B cell (primary cell): ENCODE measurements around the gene SIDT2. TPM values are rescaled to one million over a fixed set of nuclear protein-coding genes. Genes with fewer than 3 reads are reported as not detected.

Experiments used
- ATAC-seq: fragments of 200-7000 bp; cut with Tn5 transposase; one replicate; pipeline ENCODE4 v1.10.0; 2021; ENCODE audit warnings: low read depth, mild to moderate bottlenecking, moderate number of reproducible peaks, moderate library complexity
- CTCF ChIA-PET: fragments of 350-600 bp; sonication (Branson Sonifier 250); formaldehyde crosslinking; loops from one replicate; lab custom pipeline; 2021; ENCODE audit warnings: antibody characterized with exemption, inconsistent platforms; lab: Charles Lee
- POLR2A ChIA-PET: fragments of 350-600 bp; sonication (Branson Sonifier 250); formaldehyde crosslinking; loops from one replicate; lab custom pipeline; 2021; ENCODE audit warnings: antibody characterized with exemption; lab: Charles Lee
- DNase-seq: peaks from one replicate; pipeline ENCODE4 v3.0.0; 2013
- H2AFZ ChIP-seq: 2 replicates; pipeline ENCODE4 v1.6.1; 2012; ENCODE audit warnings: mild to moderate bottlenecking, low read depth, low read length; ENCODE audit not compliant: insufficient read depth, poor library complexity, severe bottlenecking
- H3K27ac ChIP-seq, 2 donors: 1 replicate in 1 of 2; 2 replicates in 1 of 2; pipeline ENCODE4 v1.5.1; 2012 to 2013; ENCODE audit warnings: low read length in 2 of 2, mild to moderate bottlenecking in 2 of 2, moderate library complexity in 1 of 2
- H3K27me3 ChIP-seq, 4 experiments: fragments of 200-600 bp in 1 of 4; sonication (generic) in 1 of 4; replicated peaks in 1 of 4; 1 replicate in 2 of 4; 2 replicates in 2 of 4; pipeline versions ENCODE4 v1.6.1 to v1.7.0; 2013 to 2016; ENCODE audit warnings: low read length in 3 of 4, mild to moderate bottlenecking in 2 of 4, mixed read lengths in 1 of 4, moderate library complexity in 1 of 4; ENCODE audit not compliant: insufficient read depth in 4 of 4, control insufficient read depth in 3 of 4; ENCODE audit errors: control extremely low read depth in 1 of 4
- H3K36me3 ChIP-seq, 2 experiments: replicated peaks in 1 of 2; 1 replicate in 1 of 2; 2 replicates in 1 of 2; pipeline versions ENCODE4 v1.6.1 to v1.7.1; 2013; ENCODE audit warnings: low read length in 1 of 2; ENCODE audit not compliant: insufficient read depth in 2 of 2, control insufficient read depth in 1 of 2; ENCODE audit errors: control extremely low read depth in 1 of 2, extremely low read depth in 1 of 2
- H3K4me1 ChIP-seq, 2 donors: fragments of 200-600 bp in 1 of 2; sonication (generic) in 1 of 2; 1 replicate in 1 of 2; 2 replicates in 1 of 2; pipeline versions ENCODE4 v1.5.1 to v1.6.1; 2013 to 2017; ENCODE audit warnings: low read length in 2 of 2; ENCODE audit not compliant: control insufficient read depth in 2 of 2, insufficient read depth in 2 of 2
- H3K4me2 ChIP-seq: replicated peaks from 2 replicates; pipeline ENCODE3; 2012; ENCODE audit warnings: mild to moderate bottlenecking, low read depth, low read length; ENCODE audit not compliant: poor library complexity, severe bottlenecking
- H3K4me3 ChIP-seq, 5 experiments: fragments of 200-600 bp in 1 of 5; sonication (generic) in 1 of 5; 1 replicate in 3 of 5; 2 replicates in 2 of 5; pipeline versions ENCODE4 v1.5.1 to v1.7.0; 2011 to 2016; ENCODE audit warnings: low read length in 4 of 5, mild to moderate bottlenecking in 4 of 5, low read depth in 2 of 5, control low read depth in 1 of 5, moderate library complexity in 1 of 5; ENCODE audit not compliant: insufficient read depth in 1 of 5; ENCODE audit errors: control extremely low read depth in 1 of 5, extremely low read depth in 1 of 5
- H3K79me2 ChIP-seq: fragments of 200-600 bp; sonication (generic); one replicate; pipeline ENCODE4 v1.6.0; 2016; ENCODE audit warnings: low read length; ENCODE audit not compliant: control insufficient read depth, insufficient read depth
- H3K9ac ChIP-seq: fragments of 200-600 bp; sonication (generic); 2 replicates; pipeline ENCODE4 v1.6.1; 2017; ENCODE audit warnings: mild to moderate bottlenecking, low read length, moderate library complexity
- H3K9me3 ChIP-seq, 3 donors: one replicate each; pipeline versions ENCODE4 v1.6.1 to v1.7.1; 2013; ENCODE audit warnings: low read length in 2 of 3; ENCODE audit not compliant: control insufficient read depth in 2 of 3, insufficient read depth in 1 of 3; ENCODE audit errors: control extremely low read depth in 1 of 3
- H4K20me1 ChIP-seq: 2 replicates; pipeline ENCODE4 v1.6.0; 2012; ENCODE audit warnings: mild to moderate bottlenecking, low read length; ENCODE audit not compliant: insufficient read depth, control insufficient read depth, poor library complexity, severe bottlenecking
- H3K27ac Mint-ChIP-seq: one replicate; pipeline ENCODE4 v1.8.0; 2021; ENCODE audit warnings: mixed read lengths
- H3K27me3 Mint-ChIP-seq: one replicate; pipeline ENCODE4 v1.8.0; 2021; ENCODE audit warnings: mixed read lengths
- H3K4me1 Mint-ChIP-seq: one replicate; pipeline ENCODE4 v1.8.0; 2021; ENCODE audit warnings: mixed read lengths
- H3K4me3 Mint-ChIP-seq: one replicate; pipeline ENCODE4 v1.8.0; 2021; ENCODE audit warnings: mixed read lengths
- H3K9me3 Mint-ChIP-seq: one replicate; pipeline ENCODE4 v1.8.0; 2022; ENCODE audit warnings: mixed read lengths; ENCODE audit not compliant: insufficient read depth
- CTCF ChIP-seq: fragments of 200-600 bp; IDR thresholded peaks from one replicate; pipeline ENCODE4 v1.8.0; 2022; ENCODE audit warnings: antibody characterized with exemption, mild to moderate bottlenecking
- EZH2 ChIP-seq: IDR thresholded peaks from 2 replicates; pipeline ENCODE4 v1.6.1; 2012; ENCODE audit warnings: borderline replicate concordance, low read depth, mild to moderate bottlenecking, moderate library complexity, low read length; ENCODE audit not compliant: insufficient read depth, poor library complexity, severe bottlenecking
- WGBS: methylation state at CpG from one replicate; pipeline ENCODE4 v1.1.5; 2013; ENCODE audit warnings: missing lambda C conversion rate; ENCODE audit not compliant: insufficient coverage; 5-methylcytosine and 5-hydroxymethylcytosine counted together
- intact Hi-C: fragments of 100-400 bp; cut with micrococcal nuclease; formaldehyde crosslinking; loops from one replicate; pipeline ENCODE4 v1.10.0; 2022
- polyA plus RNA-seq: library from polyadenylated mRNA; depleted of rRNA; stranded (reverse); fragments of >200 nt; gene quantifications from 2 replicates; pipeline ENCODE4 v1.2.3, GENCODE V29; 2012
- total RNA-seq, 2 donors: library from RNA; stranded (reverse); fragments of 120-200 nt in 1 of 2; gene quantifications; 1 replicate in 1 of 2; 2 replicates in 1 of 2; pipeline versions ENCODE4 v1.2.3 to v1.2.4, GENCODE V29; 2013 to 2022

SIDT2 gene
- total and polyA plus RNA-seq, 2 donors (not counting 1 experiment from before 2014, with no cell fraction given): 78.9 to 241 TPM

- ATAC-seq: peak; percentile 50
- peaks cover 38% of the 10 kb centered on the region for H3K4me1 Mint-ChIP-seq
- intact Hi-C loops: loop anchor here (1.0 to 10.0 kb wide), 5 partner anchors 34 to 180 kb away; partner anchors contain the start of genes CEP164, PCSK7, RNF214 and SIDT2
- Histone ChIP-seq H3K36me3 (peaks cover 0 to 22% of the 10 kb centered on the region in 2 experiments), H4K20me1 (peaks cover 45% of the 10 kb centered on the region), H3K27ac (peak overlapping the region; percentile 80 to 87), H3K79me2 (peaks cover 62% of the 10 kb centered on the region), H3K4me3 (peak overlapping the region; percentile 78 to 88 (median 82)), H3K27me3 (no peaks in the 10 kb centered on the region), H3K4me2 (peak overlapping the region; percentile 86), H2AFZ (peak overlapping the region; percentile 92), H3K9me3 (no peaks in the 10 kb centered on the region), H3K4me1 (peaks cover 20 to 25% of the 10 kb centered on the region in 2 donors), H3K9ac (peak overlapping the region; percentile 83)
- DNase-seq: peak; percentile 65
- H3K9me3 Mint-ChIP-seq: no peaks in the 10 kb centered on the region
- peaks cover 6% of the 10 kb centered on the region for H3K27me3 Mint-ChIP-seq
- POLR2A ChIA-PET: interaction anchor here (0.5 to 3.4 kb wide), 18 partner anchors 10 to 1853 kb away, joined by 3 to 34 read pairs (median 3); partner anchors contain the start of genes BUD13, CENATAC, CEP164 and PCSK7
- under 1% methylated on average over 46 of the region's 62 CpGs for WGBS
- TF ChIP-seq EZH2 (no peak), CTCF (peak; percentile 5)
- CTCF ChIA-PET: interaction anchor here (0.5 to 4.0 kb wide), 12 partner anchors 28 to 357 kb away, joined by 3 to 38 read pairs (median 4); partner anchors contain the start of genes PCSK7, RNF214, SIDT2 and ZPR1
- peak overlapping the region; percentile 95 for H3K4me3 Mint-ChIP-seq
- H3K27ac Mint-ChIP-seq: peak overlapping the region; percentile 98
These were observed 33.8 kb upstream of the SIDT2 start for GRCh38 chr11:117144477-117145392.
